Stimulated activated CD4-positive, alpha-beta T cell treated with anti-CD3 and anti-CD28 coated beads, Interleukin-2, amount 100 ng/mL, for 4 hours (primary cell): ENCODE results near the gene SF3B1.
"Not testable (repeated sequence)": the region's sequence is repeated elsewhere in the genome, so short reads cannot be mapped to it uniquely, and the experiment has no call there.

ENCODE experiments used
- DNase-seq: peaks from one replicate; pipeline ENCODE4 v3.0.0-alpha.2; 2020; ENCODE audit warnings: low read depth

The SF3B1 gene

GRCh38 chr2:197378494-197379307 is 56.1 kb downstream of the SF3B1 start:
- DNase-seq: peak; percentile 50

- no peak for DNase-seq
These were observed 56.7 kb downstream of the SF3B1 start for GRCh38 chr2:197378086-197378485.

GRCh38 chr2:197377670-197378069 is 57.2 kb downstream of the SF3B1 start:
- no peak for DNase-seq

GRCh38 chr2:197372592-197372991 is 62.2 kb downstream of the SF3B1 start:
- no peak for DNase-seq

GRCh38 chr2:197370664-197371063 is 64.2 kb downstream of the SF3B1 start:
- not testable (repeated sequence) for DNase-seq

GRCh38 chr2:197369933-197370320 is 64.9 kb downstream of the SF3B1 start:
- DNase-seq: no peak

GRCh38 chr2:197369228-197369932 is 65.4 kb downstream of the SF3B1 start:
- no peak for DNase-seq

GRCh38 chr2:197368412-197368811 is 66.4 kb downstream of the SF3B1 start:
- no peak for DNase-seq

GRCh38 chr2:197363998-197364397 is 70.8 kb downstream of the SF3B1 start:
- DNase-seq: no peak

GRCh38 chr2:197360744-197361156 is 74.1 kb downstream of the SF3B1 start:
- no peak for DNase-seq

GRCh38 chr2:197359859-197360258 is 75.0 kb downstream of the SF3B1 start:
- DNase-seq: no peak

GRCh38 chr2:197358931-197359330 is 75.9 kb downstream of the SF3B1 start:
- DNase-seq: no peak

- DNase-seq: no peak
These were observed 76.8 kb downstream of the SF3B1 start for GRCh38 chr2:197357986-197358385.

- no peak for DNase-seq
These were observed 78.7 kb downstream of the SF3B1 start for GRCh38 chr2:197356136-197356535.

GRCh38 chr2:197354169-197354558 is 80.7 kb downstream of the SF3B1 start:
- DNase-seq: no peak

GRCh38 chr2:197353393-197354168 is 81.2 kb downstream of the SF3B1 start:
- DNase-seq: no peak

- no peak for DNase-seq
These were observed 85.1 kb downstream of the SF3B1 start for GRCh38 chr2:197349699-197350098.

GRCh38 chr2:197348721-197349360 is 86.0 kb downstream of the SF3B1 start:
- no peak for DNase-seq

- DNase-seq: no peak
These were observed 88.9 kb downstream of the SF3B1 start for GRCh38 chr2:197345846-197346370.

GRCh38 chr2:197343968-197344367 is 90.9 kb downstream of the SF3B1 start:
- DNase-seq: not testable (repeated sequence)

- no peak for DNase-seq
These were observed 94.2 kb downstream of the SF3B1 start for GRCh38 chr2:197340591-197340990.
